PFSK-1 (cell line): Measurements from ENCODE around the gene PANK1.

Source experiments
- POLR2AphosphoS5 ChIP-seq: IDR thresholded peaks from 2 replicates; pipeline ENCODE4 v1.6.1; 2012; ENCODE audit warnings: low read depth, mild to moderate bottlenecking, control low read depth, low read length, moderate library complexity
- SIN3A ChIP-seq: IDR thresholded peaks from 2 replicates; pipeline ENCODE4 v1.6.1; 2012; ENCODE audit warnings: mild to moderate bottlenecking, low read length, moderate library complexity, borderline replicate concordance; ENCODE audit not compliant: insufficient read depth
- TF ChIP-seq, protein P1 (sequence below), 2 experiments: IDR thresholded peaks; 2 replicates each; pipeline versions ENCODE4 v1.6.1 to v1.8.0; 2011 to 2012; ENCODE audit warnings: low read depth in 2 of 2, low read length in 2 of 2, control low read depth in 1 of 2, inconsistent platforms in 1 of 2, mild to moderate bottlenecking in 1 of 2, moderate library complexity in 1 of 2; ENCODE audit not compliant: insufficient read depth in 1 of 2

DNA sequence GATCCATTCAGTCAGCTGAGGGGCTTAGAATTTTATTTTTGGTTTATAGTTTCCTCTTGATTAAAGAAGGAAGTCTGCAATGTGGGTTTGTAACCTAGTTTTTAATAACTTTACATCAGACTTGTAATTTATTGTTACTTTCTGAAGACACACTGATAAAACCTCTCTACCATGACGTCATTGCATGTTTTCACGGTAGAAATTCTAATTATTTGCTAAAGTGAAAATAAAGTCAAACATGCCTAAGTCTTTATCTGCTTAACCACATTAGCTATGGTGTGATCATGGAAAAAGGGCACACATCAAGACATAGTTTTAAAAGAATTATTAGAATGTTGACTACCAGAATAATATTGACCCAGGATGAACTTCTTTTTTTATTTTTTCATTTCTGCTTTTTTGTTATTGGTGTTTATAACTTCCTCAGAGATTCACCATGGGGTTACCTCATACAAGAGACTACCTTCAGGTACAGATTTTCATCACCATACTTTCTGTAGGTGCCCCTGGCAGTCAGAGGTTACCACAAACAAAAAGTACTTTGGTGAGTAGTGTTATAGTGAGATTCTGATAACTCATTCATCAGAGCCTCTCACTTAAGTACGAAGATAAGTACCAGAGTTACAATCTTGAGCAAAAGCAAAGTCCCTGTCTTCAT lies 7.0 kb upstream of the PANK1 start:
- TF ChIP-seq POLR2AphosphoS5, result no peak
- TF ChIP-seq, protein P1, sequence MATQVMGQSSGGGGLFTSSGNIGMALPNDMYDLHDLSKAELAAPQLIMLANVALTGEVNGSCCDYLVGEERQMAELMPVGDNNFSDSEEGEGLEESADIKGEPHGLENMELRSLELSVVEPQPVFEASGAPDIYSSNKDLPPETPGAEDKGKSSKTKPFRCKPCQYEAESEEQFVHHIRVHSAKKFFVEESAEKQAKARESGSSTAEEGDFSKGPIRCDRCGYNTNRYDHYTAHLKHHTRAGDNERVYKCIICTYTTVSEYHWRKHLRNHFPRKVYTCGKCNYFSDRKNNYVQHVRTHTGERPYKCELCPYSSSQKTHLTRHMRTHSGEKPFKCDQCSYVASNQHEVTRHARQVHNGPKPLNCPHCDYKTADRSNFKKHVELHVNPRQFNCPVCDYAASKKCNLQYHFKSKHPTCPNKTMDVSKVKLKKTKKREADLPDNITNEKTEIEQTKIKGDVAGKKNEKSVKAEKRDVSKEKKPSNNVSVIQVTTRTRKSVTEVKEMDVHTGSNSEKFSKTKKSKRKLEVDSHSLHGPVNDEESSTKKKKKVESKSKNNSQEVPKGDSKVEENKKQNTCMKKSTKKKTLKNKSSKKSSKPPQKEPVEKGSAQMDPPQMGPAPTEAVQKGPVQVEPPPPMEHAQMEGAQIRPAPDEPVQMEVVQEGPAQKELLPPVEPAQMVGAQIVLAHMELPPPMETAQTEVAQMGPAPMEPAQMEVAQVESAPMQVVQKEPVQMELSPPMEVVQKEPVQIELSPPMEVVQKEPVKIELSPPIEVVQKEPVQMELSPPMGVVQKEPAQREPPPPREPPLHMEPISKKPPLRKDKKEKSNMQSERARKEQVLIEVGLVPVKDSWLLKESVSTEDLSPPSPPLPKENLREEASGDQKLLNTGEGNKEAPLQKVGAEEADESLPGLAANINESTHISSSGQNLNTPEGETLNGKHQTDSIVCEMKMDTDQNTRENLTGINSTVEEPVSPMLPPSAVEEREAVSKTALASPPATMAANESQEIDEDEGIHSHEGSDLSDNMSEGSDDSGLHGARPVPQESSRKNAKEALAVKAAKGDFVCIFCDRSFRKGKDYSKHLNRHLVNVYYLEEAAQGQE (IDR thresholded peaks at IDR 0.05; ENCODE audit: insufficient read depth in 1 of 2, low read depth in 2 of 2, low read length in 2 of 2), result no peak
- no peak for TF ChIP-seq SIN3A
